Endodermal cell (in vitro differentiated cells): ENCODE measurements around the gene ELAVL3. TPM values are rescaled to one million over a fixed set of nuclear protein-coding genes. Genes with fewer than 3 reads are reported as not detected.
A peak's percentile ranks its signal among the peaks of the same experiment; 100 is the strongest.

Source experiments
- DNase-seq: peaks from one replicate; pipeline ENCODE4 v3.0.0-alpha.2; 2017
- H3K27ac ChIP-seq: 2 replicates; pipeline ENCODE4 v1.5.1; 2013; ENCODE audit warnings: mild to moderate bottlenecking, low read depth, low read length, moderate library complexity
- H3K27me3 ChIP-seq: 2 replicates; pipeline ENCODE4 v1.6.1; 2013; ENCODE audit warnings: mild to moderate bottlenecking, low read length, moderate library complexity; ENCODE audit not compliant: insufficient read depth, control insufficient read depth, poor library complexity, severe bottlenecking
- H3K36me3 ChIP-seq: 2 replicates; pipeline ENCODE4 v1.7.0; 2013; ENCODE audit warnings: mild to moderate bottlenecking, low read length, moderate library complexity; ENCODE audit not compliant: control insufficient read depth, insufficient read depth
- H3K4me1 ChIP-seq: one replicate; pipeline ENCODE4 v1.7.0; 2013; ENCODE audit warnings: low read length; ENCODE audit not compliant: control insufficient read depth, insufficient read depth
- H3K4me3 ChIP-seq: 2 replicates; pipeline ENCODE4 v1.5.1; 2013; ENCODE audit warnings: mild to moderate bottlenecking, low read length, moderate library complexity
- H3K9ac ChIP-seq: 2 replicates; pipeline ENCODE4 v1.6.1; 2013; ENCODE audit warnings: mild to moderate bottlenecking, low read length, moderate library complexity; ENCODE audit not compliant: poor library complexity, severe bottlenecking; ENCODE audit errors: extremely low read depth
- H3K9me3 ChIP-seq: 2 replicates; pipeline ENCODE4 v1.6.1; 2013; ENCODE audit warnings: mild to moderate bottlenecking, low read length, moderate library complexity; ENCODE audit not compliant: control insufficient read depth
- H3K27ac Mint-ChIP-seq: 2 replicates; pipeline ENCODE4 v1.8.0; 2020; ENCODE audit warnings: mixed read lengths
- H3K27me3 Mint-ChIP-seq: 2 replicates; pipeline ENCODE4 v1.8.0; 2021; ENCODE audit warnings: mild to moderate bottlenecking, mixed read lengths; ENCODE audit not compliant: insufficient read depth
- H3K36me3 Mint-ChIP-seq: 2 replicates; pipeline ENCODE4 v1.8.0; 2020; ENCODE audit warnings: low read depth, mixed read lengths
- H3K4me1 Mint-ChIP-seq: 2 replicates; pipeline ENCODE4 v1.8.0; 2020; ENCODE audit warnings: mixed read lengths
- H3K4me3 Mint-ChIP-seq: 2 replicates; pipeline ENCODE4 v1.8.0; 2020; ENCODE audit warnings: mild to moderate bottlenecking, moderate library complexity, mixed read lengths
- H3K9me3 Mint-ChIP-seq: 2 replicates; pipeline ENCODE4 v1.8.0; 2020; ENCODE audit warnings: mild to moderate bottlenecking, mixed read lengths
- WGBS, 2 experiments: methylation state at CpG; one replicate each; pipeline versions ENCODE4 v1.1.5 to v1.1.7; 2013; ENCODE audit warnings: missing lambda C conversion rate in 2 of 2, mixed read lengths in 1 of 2; ENCODE audit not compliant: insufficient coverage in 1 of 2, insufficient read length in 1 of 2; 5-methylcytosine and 5-hydroxymethylcytosine counted together
- total RNA-seq, 2 donors: library from RNA; stranded (reverse); fragmentation: NEBNext Ultra II Directional in 1 of 2; extraction: Animal tissue kit (Norgen Biotek cat#: 25700) in 1 of 2; gene quantifications; 2 replicates in 1 of 2; 3 replicates in 1 of 2; pipeline ENCODE4 v1.2.1, GENCODE V29; 2021
- TF ChIP-seq, protein P1 (sequence below): fragments of 200-600 bp; sonication (generic); conservative IDR thresholded peaks from 2 replicates; pipeline ENCODE4 v1.5.0; 2021; ENCODE audit warnings: antibody characterized with exemption, mild to moderate bottlenecking

The ELAVL3 gene
- total RNA-seq, 2 donors from 2014 or later, result 0.55 TPM; not detected in 1

DNA sequence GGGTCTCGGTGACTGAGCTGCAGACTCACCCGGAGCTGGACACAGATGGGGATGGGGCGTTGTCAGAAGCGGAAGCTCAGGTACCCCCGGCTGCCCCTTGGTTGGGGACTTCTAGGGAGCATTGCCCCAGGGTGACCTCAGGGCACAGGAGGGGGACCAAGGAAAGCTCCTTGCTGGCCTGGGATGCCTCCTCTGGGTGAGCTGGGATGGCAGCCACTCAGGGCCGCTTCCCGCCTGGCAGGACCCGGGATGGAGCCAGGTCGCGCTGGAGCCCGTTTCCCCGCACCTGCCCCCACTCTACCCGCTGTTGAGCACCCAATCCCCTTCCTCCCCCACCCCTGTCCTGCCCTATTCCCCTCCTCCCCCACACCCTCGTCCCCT is 34.6 kb downstream of the ELAVL3 start:
- Histone ChIP-seq H3K9me3 (no peaks in the 10 kb centered on the region), H3K36me3 (peaks cover 63% of the 10 kb centered on the region), H3K27me3 (no peaks in the 10 kb centered on the region), H3K4me1 (no peaks in the 10 kb centered on the region), H3K27ac (no peak overlapping the region), H3K4me3 (no peak overlapping the region), H3K9ac (no peak overlapping the region)
- TF ChIP-seq, protein P1, sequence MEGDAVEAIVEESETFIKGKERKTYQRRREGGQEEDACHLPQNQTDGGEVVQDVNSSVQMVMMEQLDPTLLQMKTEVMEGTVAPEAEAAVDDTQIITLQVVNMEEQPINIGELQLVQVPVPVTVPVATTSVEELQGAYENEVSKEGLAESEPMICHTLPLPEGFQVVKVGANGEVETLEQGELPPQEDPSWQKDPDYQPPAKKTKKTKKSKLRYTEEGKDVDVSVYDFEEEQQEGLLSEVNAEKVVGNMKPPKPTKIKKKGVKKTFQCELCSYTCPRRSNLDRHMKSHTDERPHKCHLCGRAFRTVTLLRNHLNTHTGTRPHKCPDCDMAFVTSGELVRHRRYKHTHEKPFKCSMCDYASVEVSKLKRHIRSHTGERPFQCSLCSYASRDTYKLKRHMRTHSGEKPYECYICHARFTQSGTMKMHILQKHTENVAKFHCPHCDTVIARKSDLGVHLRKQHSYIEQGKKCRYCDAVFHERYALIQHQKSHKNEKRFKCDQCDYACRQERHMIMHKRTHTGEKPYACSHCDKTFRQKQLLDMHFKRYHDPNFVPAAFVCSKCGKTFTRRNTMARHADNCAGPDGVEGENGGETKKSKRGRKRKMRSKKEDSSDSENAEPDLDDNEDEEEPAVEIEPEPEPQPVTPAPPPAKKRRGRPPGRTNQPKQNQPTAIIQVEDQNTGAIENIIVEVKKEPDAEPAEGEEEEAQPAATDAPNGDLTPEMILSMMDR, result no peak
- no peaks in the 10 kb centered on the region for H3K4me1 Mint-ChIP-seq
- H3K4me3 Mint-ChIP-seq, result no peak overlapping the region
- DNase-seq, result no peak
- H3K36me3 Mint-ChIP-seq, result peaks cover 45% of the 10 kb centered on the region
- WGBS, 2 experiments, result 95 to 100% methylated on average over 2 to 14 of the region's 14 CpGs
- no peak overlapping the region for H3K27ac Mint-ChIP-seq
- H3K9me3 Mint-ChIP-seq, result no peaks in the 10 kb centered on the region
- H3K27me3 Mint-ChIP-seq, result no peaks in the 10 kb centered on the region

- Mint-ChIP-seq H3K4me3 (no peak overlapping the region), H3K27ac (peak overlapping the region; percentile 66), H3K9me3 (no peaks in the 10 kb centered on the region), H3K4me1 (no peaks in the 10 kb centered on the region), H3K36me3 (peaks cover 53% of the 10 kb centered on the region), H3K27me3 (no peaks in the 10 kb centered on the region)
- H3K9ac ChIP-seq, result no peak overlapping the region
- 94 to 97% methylated on average over 9 to 13 of the region's 13 CpGs for WGBS, 2 experiments
- no peaks in the 10 kb centered on the region for H3K27me3 ChIP-seq
- H3K4me1 ChIP-seq, result no peaks in the 10 kb centered on the region
- TF ChIP-seq, protein P1, result no peak
- no peak overlapping the region for H3K4me3 ChIP-seq
- H3K27ac ChIP-seq, result no peak overlapping the region
- peaks cover 66% of the 10 kb centered on the region for H3K36me3 ChIP-seq
- DNase-seq, result no peak
- H3K9me3 ChIP-seq, result no peaks in the 10 kb centered on the region
Observed at GRCh38 chr19:11445141-11445540, 35.7 kb downstream of the ELAVL3 start.

GRCh38 chr19:11444059-11444458 is 36.8 kb downstream of the ELAVL3 start:
- Histone ChIP-seq H3K4me3 (no peak overlapping the region), H3K9me3 (no peaks in the 10 kb centered on the region), H3K27me3 (no peaks in the 10 kb centered on the region), H3K27ac (no peak overlapping the region), H3K4me1 (no peaks in the 10 kb centered on the region), H3K36me3 (peaks cover 65% of the 10 kb centered on the region), H3K9ac (no peak overlapping the region)
- 90 to 94% methylated on average over 4 to 5 of the region's 5 CpGs for WGBS, 2 experiments
- H3K36me3 Mint-ChIP-seq, result peaks cover 51% of the 10 kb centered on the region
- no peaks in the 10 kb centered on the region for H3K9me3 Mint-ChIP-seq
- no peak overlapping the region for H3K4me3 Mint-ChIP-seq
- no peaks in the 10 kb centered on the region for H3K4me1 Mint-ChIP-seq
- no peaks in the 10 kb centered on the region for H3K27me3 Mint-ChIP-seq
- TF ChIP-seq, protein P1, result no peak
- H3K27ac Mint-ChIP-seq, result no peak overlapping the region
- no peak for DNase-seq
